ENCODE results near the gene PLPP1. TPM values are rescaled to one million over a fixed set of nuclear protein-coding genes. Genes with fewer than 3 reads are reported as not detected.

PLPP1 gene
- total RNA-seq, 2 experiments from 2014 or later, result 2.9 to 3.0 TPM

GRCh38 chr5:55576661-55577060 is 41.9 kb upstream of the PLPP1 start:
- no peaks in the 10 kb centered on the region for H3K9me3 Mint-ChIP-seq
- no peaks in the 10 kb centered on the region for H3K4me1 ChIP-seq (ENCODE audit: insufficient read depth, low read length)
- no peak overlapping the region for H3K27ac ChIP-seq (ENCODE audit: low read depth in 1 of 2, low read length in 2 of 2)
- peaks cover 4% of the 10 kb centered on the region for H3K4me1 Mint-ChIP-seq (ENCODE audit: low read depth)
- H3K36me3 Mint-ChIP-seq (ENCODE audit: low read depth), result no peaks in the 10 kb centered on the region
- no peaks in the 10 kb centered on the region for H3K36me3 ChIP-seq (ENCODE audit: insufficient read depth, low read length)
- CTCF ChIA-PET, result no interaction called here
- H3K9me3 ChIP-seq (ENCODE audit: control insufficient read depth in 1 of 2, insufficient read depth in 1 of 2, low read length in 2 of 2), result no peaks in the 10 kb centered on the region
- ATAC-seq (ENCODE audit: poor library complexity) (no peak), DNase-seq (no peak)
- H3K27ac Mint-ChIP-seq, result no peak overlapping the region
- H3K4me3 ChIP-seq (ENCODE audit: low read length), result no peak overlapping the region
- H3K27me3 Mint-ChIP-seq, result peaks cover 4% of the 10 kb centered on the region
- POLR2A ChIA-PET, result no interaction called here
- TF ChIP-seq CTCF (IDR thresholded peaks at IDR 0.05), result no peak
- no peak overlapping the region for H3K4me3 Mint-ChIP-seq
- intact Hi-C loops (cut with DNase I, micrococcal nuclease), result no loop called here
- H3K27me3 ChIP-seq (ENCODE audit: control insufficient read depth in 1 of 2, insufficient read depth in 2 of 2, low read length in 2 of 2), result no peaks in the 10 kb centered on the region

GRCh38 chr5:55575815-55576583 is 41.2 kb upstream of the PLPP1 start:
- no peak for TF ChIP-seq CTCF (IDR thresholded peaks at IDR 0.05)
- ChIA-PET CTCF (interaction anchor here (0.6 kb wide), 1 partner anchor 11 kb away, joined by 3 read pairs; no protein-coding TSS in a partner anchor), POLR2A (interaction anchor here (0.6 kb wide), 1 partner anchor 207 kb away, joined by 3 read pairs; no protein-coding TSS in a partner anchor)
- Histone ChIP-seq H3K4me3 (ENCODE audit: low read length) (no peak overlapping the region), H3K27ac (ENCODE audit: low read depth in 1 of 2, low read length in 2 of 2) (no peak overlapping the region), H3K9me3 (ENCODE audit: control insufficient read depth in 1 of 2, insufficient read depth in 1 of 2, low read length in 2 of 2) (no peaks in the 10 kb centered on the region), H3K36me3 (ENCODE audit: insufficient read depth, low read length) (no peaks in the 10 kb centered on the region), H3K4me1 (ENCODE audit: insufficient read depth, low read length) (no peaks in the 10 kb centered on the region), H3K27me3 (ENCODE audit: control insufficient read depth in 1 of 2, insufficient read depth in 2 of 2, low read length in 2 of 2) (no peaks in the 10 kb centered on the region)
- intact Hi-C loops (cut with DNase I, micrococcal nuclease), result no loop called here
- peaks cover 4% of the 10 kb centered on the region for H3K27me3 Mint-ChIP-seq
- H3K27ac Mint-ChIP-seq, result no peak overlapping the region
- no peaks in the 10 kb centered on the region for H3K9me3 Mint-ChIP-seq
- ATAC-seq (ENCODE audit: poor library complexity) (no peak), DNase-seq (no peak)
- no peaks in the 10 kb centered on the region for H3K36me3 Mint-ChIP-seq (ENCODE audit: low read depth)
- no peak overlapping the region for H3K4me3 Mint-ChIP-seq
- peaks cover 4% of the 10 kb centered on the region for H3K4me1 Mint-ChIP-seq (ENCODE audit: low read depth)

DNA sequence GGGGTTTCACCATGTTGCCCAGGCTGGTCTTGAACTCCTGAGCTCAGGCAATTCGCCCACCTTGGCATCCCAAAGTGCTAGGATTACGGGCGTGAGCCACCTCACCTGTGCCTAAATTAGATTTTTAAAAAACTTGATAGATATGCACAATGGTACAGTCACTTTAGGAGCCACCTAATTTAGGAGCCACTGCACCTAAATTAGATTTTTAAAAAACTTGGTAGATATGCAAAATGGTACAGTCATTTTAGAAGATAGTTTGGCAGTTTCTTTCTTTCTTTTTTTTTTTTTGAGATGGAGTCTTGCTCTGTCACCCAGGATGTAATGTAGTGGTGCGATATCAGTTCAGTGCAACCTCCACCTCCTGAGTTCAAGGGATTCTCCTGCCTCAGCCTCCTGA is 37.8 kb upstream of the PLPP1 start:
- POLR2A ChIA-PET, result no interaction called here
- TF ChIP-seq CTCF (IDR thresholded peaks at IDR 0.05), result no peak
- H3K4me3 ChIP-seq (ENCODE audit: low read length), result no peak overlapping the region
- H3K4me3 Mint-ChIP-seq, result no peak overlapping the region
- H3K4me1 Mint-ChIP-seq (ENCODE audit: low read depth), result peaks cover 4% of the 10 kb centered on the region
- H3K27ac Mint-ChIP-seq, result no peak overlapping the region
- DNase-seq (no peak), ATAC-seq (ENCODE audit: poor library complexity) (no peak)
- H3K27ac ChIP-seq (ENCODE audit: low read depth in 1 of 2, low read length in 2 of 2), result no peak overlapping the region
- CTCF ChIA-PET, result no interaction called here
- H3K27me3 Mint-ChIP-seq, result peaks cover 4% of the 10 kb centered on the region
- H3K9me3 ChIP-seq (ENCODE audit: control insufficient read depth in 1 of 2, insufficient read depth in 1 of 2, low read length in 2 of 2), result no peaks in the 10 kb centered on the region
- H3K36me3 ChIP-seq (ENCODE audit: insufficient read depth, low read length), result no peaks in the 10 kb centered on the region
- H3K9me3 Mint-ChIP-seq, result no peaks in the 10 kb centered on the region
- H3K36me3 Mint-ChIP-seq (ENCODE audit: low read depth), result no peaks in the 10 kb centered on the region
- no peaks in the 10 kb centered on the region for H3K4me1 ChIP-seq (ENCODE audit: insufficient read depth, low read length)
- intact Hi-C loops (cut with DNase I, micrococcal nuclease), result no loop called here
- H3K27me3 ChIP-seq (ENCODE audit: control insufficient read depth in 1 of 2, insufficient read depth in 2 of 2, low read length in 2 of 2), result no peaks in the 10 kb centered on the region
